HFFc6 (cell line): Measurements from ENCODE around the gene ADAT2. TPM values are rescaled to one million over a fixed set of nuclear protein-coding genes. Genes with fewer than 3 reads are reported as not detected.

Experiments
- DNase-seq: peaks from one replicate; pipeline ENCODE4 v3.0.0-alpha.2; 2018
- H3K27ac Mint-ChIP-seq: 2 replicates; pipeline ENCODE4 v1.8.0; 2020; ENCODE audit warnings: mild to moderate bottlenecking, mixed read lengths
- H3K27me3 Mint-ChIP-seq: 2 replicates; pipeline ENCODE4 v1.8.0; 2021; ENCODE audit warnings: mild to moderate bottlenecking, moderate library complexity, mixed read lengths; ENCODE audit not compliant: insufficient read depth
- H3K36me3 Mint-ChIP-seq: 2 replicates; pipeline ENCODE4 v1.8.0; 2021; ENCODE audit warnings: low read depth, mixed read lengths
- H3K4me1 Mint-ChIP-seq: 2 replicates; pipeline ENCODE4 v1.8.0; 2020; ENCODE audit warnings: low read depth, mixed read lengths
- H3K4me3 Mint-ChIP-seq: 2 replicates; pipeline ENCODE4 v1.8.0; 2020; ENCODE audit warnings: mild to moderate bottlenecking, moderate library complexity, mixed read lengths
- H3K9me3 Mint-ChIP-seq: 2 replicates; pipeline ENCODE4 v1.8.0; 2020; ENCODE audit warnings: mild to moderate bottlenecking, mixed read lengths
- CTCF ChIP-seq: fragments of 200-600 bp; sonication (generic); IDR thresholded peaks from 2 replicates; pipeline ENCODE4 v1.5.0; 2021; ENCODE audit warnings: antibody characterized with exemption, mild to moderate bottlenecking
- total RNA-seq, 6 experiments: library from RNA; stranded (reverse); fragmentation: NEBNext Ultra II Directional; extraction: Animal tissue kit (Norgen Biotek cat#: 25700); gene quantifications; 2 replicates in 1 of 6; 3 replicates in 5 of 6; pipeline ENCODE4 v1.2.3, GENCODE V29; 2021

Gene ADAT2
- total RNA-seq, 6 experiments from 2014 or later, result 2.8 to 4.6 (median 4.1) TPM

GRCh38 chr6:143441010-143441409 lies 9.5 kb downstream of the ADAT2 start:
- Mint-ChIP-seq H3K4me1 (peaks cover 17% of the 10 kb centered on the region), H3K36me3 (peaks cover 16% of the 10 kb centered on the region), H3K4me3 (no peak overlapping the region), H3K9me3 (no peaks in the 10 kb centered on the region), H3K27me3 (no peaks in the 10 kb centered on the region), H3K27ac (peak overlapping the region; percentile 38; the same call in 1 of the 2 replicates)
- TF ChIP-seq CTCF, result no peak
- no peak for DNase-seq

GRCh38 chr6:143432588-143432987 lies 17.9 kb downstream of the ADAT2 start:
- no peak for DNase-seq
- 0 out of 2 replicates have a peak, but pooled peaks cover 5% of the 10 kb centered on the region for H3K36me3 Mint-ChIP-seq
- no peak overlapping the region for H3K4me3 Mint-ChIP-seq
- no peaks in the 10 kb centered on the region for H3K9me3 Mint-ChIP-seq
- no peaks in the 10 kb centered on the region; the same call in 1 of the 2 replicates for H3K27me3 Mint-ChIP-seq
- H3K4me1 Mint-ChIP-seq, result no peaks in the 10 kb centered on the region
- no peak overlapping the region for H3K27ac Mint-ChIP-seq
- TF ChIP-seq CTCF, result no peak

- no peak overlapping the region for H3K27ac Mint-ChIP-seq
- no peak for TF ChIP-seq CTCF
- no peak for DNase-seq
Measured at GRCh38 chr6:143431226-143431625, 19.3 kb downstream of the ADAT2 start.

GRCh38 chr6:143429970-143430369 lies 20.5 kb downstream of the ADAT2 start:
- peaks cover 18% of the 10 kb centered on the region for H3K4me1 Mint-ChIP-seq
- TF ChIP-seq CTCF, result no peak
- no peak for DNase-seq
- H3K36me3 Mint-ChIP-seq, result 0 out of 2 replicates have a peak, but pooled peaks cover 5% of the 10 kb centered on the region
- no peak overlapping the region for H3K27ac Mint-ChIP-seq
- no peaks in the 10 kb centered on the region; the same call in 1 of the 2 replicates for H3K27me3 Mint-ChIP-seq
- no peaks in the 10 kb centered on the region for H3K9me3 Mint-ChIP-seq
- no peak overlapping the region for H3K4me3 Mint-ChIP-seq

More at GRCh38 chr6:143431226-143431625, 19.3 kb downstream of the ADAT2 start:
- H3K27me3 Mint-ChIP-seq, result no peaks in the 10 kb centered on the region; the same call in 1 of the 2 replicates
- H3K36me3 Mint-ChIP-seq, result 0 out of 2 replicates have a peak, but pooled peaks cover 5% of the 10 kb centered on the region
- H3K4me1 Mint-ChIP-seq, result peaks cover 11% of the 10 kb centered on the region
- H3K9me3 Mint-ChIP-seq, result no peaks in the 10 kb centered on the region
- H3K4me3 Mint-ChIP-seq, result no peak overlapping the region

GRCh38 chr6:143427109-143427817 lies 23.2 kb downstream of the ADAT2 start:
- Mint-ChIP-seq H3K4me1 (peaks cover 18% of the 10 kb centered on the region), H3K9me3 (no peaks in the 10 kb centered on the region), H3K36me3 (0 out of 2 replicates have a peak, but pooled peaks cover 3% of the 10 kb centered on the region), H3K4me3 (no peak overlapping the region), H3K27ac (no peak overlapping the region; the same call in 1 of the 2 replicates), H3K27me3 (peaks cover 3% of the 10 kb centered on the region; the same call in 1 of the 2 replicates)
- DNase-seq, result peak; percentile 74
- peak; percentile 96 for TF ChIP-seq CTCF
